Chondrocyte (in vitro differentiated cells): ENCODE data around the gene IRF2BP1. TPM values are rescaled to one million over a fixed set of nuclear protein-coding genes. Genes with fewer than 3 reads are reported as not detected.
A peak's percentile ranks its signal among the peaks of the same experiment; 100 is the strongest.

Experiments used
- DNase-seq: peaks from one replicate; pipeline ENCODE4 v3.0.0; 2021; ENCODE audit warnings: mixed read lengths, low spot score
- H3K27ac Mint-ChIP-seq: one replicate; pipeline ENCODE4 v1.8.0; 2021; ENCODE audit warnings: mild to moderate bottlenecking, moderate library complexity, mixed read lengths; ENCODE audit not compliant: unreplicated experiment
- H3K27me3 Mint-ChIP-seq: 2 replicates; pipeline ENCODE4 v1.8.0; 2021; ENCODE audit warnings: low read depth, mixed read lengths
- H3K36me3 Mint-ChIP-seq: 2 replicates; pipeline ENCODE4 v1.8.0; 2021; ENCODE audit warnings: low read depth, mixed read lengths
- H3K4me1 Mint-ChIP-seq: 2 replicates; pipeline ENCODE4 v1.8.0; 2021; ENCODE audit warnings: low read depth, mild to moderate bottlenecking, mixed read lengths
- H3K4me3 Mint-ChIP-seq: one replicate; pipeline ENCODE4 v1.8.0; 2021; ENCODE audit warnings: mild to moderate bottlenecking, moderate library complexity, mixed read lengths; ENCODE audit not compliant: unreplicated experiment
- H3K9me3 Mint-ChIP-seq: 2 replicates; pipeline ENCODE4 v1.8.0; 2021; ENCODE audit warnings: low read depth, mixed read lengths
- CTCF ChIP-seq: fragments of 200-600 bp; sonication (generic); IDR thresholded peaks from 2 replicates; pipeline ENCODE4 v1.5.0; 2021; ENCODE audit warnings: antibody characterized with exemption, mild to moderate bottlenecking, moderate library complexity
- total RNA-seq: library from RNA; stranded (reverse); gene quantifications from 3 replicates; pipeline ENCODE4 v1.2.1, GENCODE V29; 2021

IRF2BP1 gene
- total RNA-seq, 1 donor from 2014 or later, result 30.5 TPM

DNA sequence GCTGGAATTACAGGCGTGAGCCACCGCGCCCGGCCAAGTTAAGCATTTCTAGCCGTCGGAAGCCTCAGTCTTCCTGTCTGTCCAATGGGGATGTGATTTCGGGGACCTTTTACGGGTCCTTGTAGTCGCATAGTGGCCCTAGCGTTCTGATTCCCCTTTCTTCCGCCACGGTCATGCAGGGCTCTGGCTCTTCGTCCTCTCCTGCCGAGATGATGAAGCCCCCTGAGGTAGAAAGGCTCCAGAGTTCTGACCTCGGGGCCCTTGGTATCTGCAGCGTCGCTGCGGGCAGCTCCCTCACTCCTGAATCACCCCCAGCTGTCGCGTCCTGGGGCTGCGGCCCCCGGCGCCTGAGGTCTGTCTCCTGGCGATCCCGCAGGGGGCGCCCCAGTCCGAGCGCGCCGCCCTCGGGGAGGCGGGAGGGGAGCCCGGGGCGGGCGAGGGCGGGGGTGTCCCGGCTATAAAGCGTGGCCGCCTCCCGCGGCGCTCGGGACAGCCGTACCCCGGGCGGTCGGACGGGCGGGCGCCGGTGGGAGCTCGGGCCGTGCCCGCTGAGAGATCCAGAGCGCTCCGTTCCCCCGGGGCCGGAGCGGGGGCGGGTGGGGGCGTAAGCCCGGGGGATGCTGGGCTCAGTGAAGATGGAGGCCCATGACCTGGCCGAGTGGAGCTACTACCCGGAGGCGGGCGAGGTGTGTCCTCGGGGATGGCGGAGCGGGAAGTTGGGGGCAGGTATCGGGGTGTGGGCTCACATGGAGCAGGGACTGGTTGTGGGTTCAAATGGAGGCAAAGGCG lies 21.9 kb downstream of the IRF2BP1 start, which contains the start of gene FOXA3:
TSS of gene FOXA3 (plus strand) at position 487 of the 789 bp plus-strand sequence. CDS start at position 618, 131 bp downstream.
- no peaks in the 10 kb centered on the region for H3K9me3 Mint-ChIP-seq
- no peak for DNase-seq
- H3K36me3 Mint-ChIP-seq, result peaks cover 6% of the 10 kb centered on the region
- peak within 1 kb of the TSS; percentile 17 for H3K27ac Mint-ChIP-seq
- peaks cover 23% of the 10 kb centered on the region for H3K4me1 Mint-ChIP-seq
- peak; percentile 82 for TF ChIP-seq CTCF
- peak within 1 kb of the TSS; percentile 90 for H3K4me3 Mint-ChIP-seq
- H3K27me3 Mint-ChIP-seq, result peaks cover 26% of the 10 kb centered on the region

DNA sequence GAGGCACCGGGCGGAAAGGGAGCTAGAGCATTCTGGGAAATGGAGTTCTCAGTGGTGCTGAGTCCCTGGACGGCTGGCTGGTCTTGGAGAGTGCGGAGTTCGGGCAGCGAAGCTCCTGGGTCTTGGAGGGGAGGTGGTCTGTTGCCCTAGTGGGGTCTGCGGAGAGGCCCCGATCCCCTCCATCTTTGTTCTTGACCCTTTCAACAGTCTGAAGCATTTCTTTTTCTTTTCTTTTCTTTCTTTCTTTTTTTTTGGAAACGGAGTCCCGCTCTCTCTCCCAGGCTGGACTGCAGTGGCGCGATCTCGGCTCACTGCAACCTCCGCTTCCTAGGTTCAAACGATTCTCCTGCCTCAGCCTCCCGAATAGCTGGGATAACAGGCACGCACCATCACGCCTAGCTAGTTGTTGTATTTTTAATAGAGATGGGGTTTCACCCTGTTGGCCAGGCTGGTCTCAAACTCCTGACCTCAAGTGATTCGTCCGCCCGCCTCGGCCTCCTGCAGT lies 22.6 kb downstream of the IRF2BP1 start:
- H3K27me3 Mint-ChIP-seq, result peaks cover 26% of the 10 kb centered on the region

GRCh38 chr19:45862564-45863334 lies 23.2 kb downstream of the IRF2BP1 start, which contains the start of gene SYMPK:
Gene SYMPK (minus strand): TSS chr19:45863147. CDS start chr19:45854495, 8,652 bp downstream.
- Mint-ChIP-seq H3K4me3 (peak within 1 kb of the TSS; percentile 90), H3K36me3 (peaks cover 11% of the 10 kb centered on the region), H3K4me1 (peaks cover 23% of the 10 kb centered on the region), H3K27me3 (peaks cover 26% of the 10 kb centered on the region), H3K9me3 (no peaks in the 10 kb centered on the region), H3K27ac (peak within 1 kb of the TSS; percentile 98)
- DNase-seq, result peak; percentile 100
- no peak for TF ChIP-seq CTCF

More for the DNA sequence above, 22.6 kb downstream of the IRF2BP1 start:
- H3K9me3 Mint-ChIP-seq, result no peaks in the 10 kb centered on the region
- TF ChIP-seq CTCF, result no peak
- no peak for DNase-seq
- no peak overlapping the region for H3K27ac Mint-ChIP-seq
- H3K4me3 Mint-ChIP-seq, result peak overlapping the region; percentile 90
- peaks cover 23% of the 10 kb centered on the region for H3K4me1 Mint-ChIP-seq
- peaks cover 7% of the 10 kb centered on the region for H3K36me3 Mint-ChIP-seq

GRCh38 chr19:45862271-45862563 lies 23.7 kb downstream of the IRF2BP1 start:
- no peak for DNase-seq
- Mint-ChIP-seq H3K36me3 (peaks cover 11% of the 10 kb centered on the region), H3K4me3 (peak overlapping the region; percentile 90), H3K4me1 (peaks cover 23% of the 10 kb centered on the region), H3K27ac (peak overlapping the region; percentile 98), H3K27me3 (peaks cover 26% of the 10 kb centered on the region), H3K9me3 (no peaks in the 10 kb centered on the region)
- no peak for TF ChIP-seq CTCF
